Raji (cell line): ENCODE data around the gene TASP1.

Source experiments
- POLR2A ChIP-seq: IDR thresholded peaks from 2 replicates; pipeline ENCODE4 v1.6.1; 2011; ENCODE audit warnings: low read depth, low read length, control low read depth; ENCODE audit not compliant: insufficient read depth

The TASP1 gene

DNA sequence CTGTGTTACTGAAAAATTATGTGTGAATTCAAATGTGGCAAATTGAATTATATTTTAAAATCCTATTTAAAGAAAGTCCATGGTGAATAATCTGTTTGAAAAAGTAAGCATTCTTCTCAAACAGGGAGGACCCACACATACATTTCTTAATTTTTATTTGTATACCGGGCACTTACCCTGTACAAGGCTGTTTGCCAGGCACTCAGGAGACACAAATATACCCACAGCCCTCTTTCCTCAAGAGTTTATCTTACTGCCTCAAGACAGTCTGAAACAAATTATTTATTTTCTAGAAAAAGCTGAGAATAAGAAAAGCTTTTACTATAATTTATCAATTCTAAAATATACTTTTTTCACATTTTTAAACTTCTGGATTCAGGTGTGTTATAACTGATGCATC lies 114.4 kb downstream of the TASP1 start:
- no peak for TF ChIP-seq POLR2A

DNA sequence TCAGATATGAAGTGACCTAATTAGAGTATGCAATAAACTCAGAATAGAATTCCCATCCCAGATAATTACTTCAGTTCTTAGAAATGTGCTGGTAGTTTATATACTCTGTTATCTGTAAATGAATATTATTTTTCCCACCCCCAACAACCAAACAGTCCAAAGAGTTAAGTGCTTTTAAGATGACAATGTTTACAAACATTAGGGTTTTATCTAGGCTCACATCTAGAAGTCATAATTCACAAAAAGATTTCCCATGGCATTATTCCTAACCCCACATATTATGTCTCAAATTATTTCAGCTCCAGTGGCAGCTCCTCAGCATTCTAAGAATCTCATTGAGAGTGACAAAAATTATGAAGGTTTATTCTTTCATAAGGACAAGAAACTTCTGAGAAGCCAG lies 120.9 kb downstream of the TASP1 start:
- no peak for TF ChIP-seq POLR2A

GRCh38 chr20:13515796-13516558 lies 122.8 kb downstream of the TASP1 start:
- no peak for TF ChIP-seq POLR2A

DNA sequence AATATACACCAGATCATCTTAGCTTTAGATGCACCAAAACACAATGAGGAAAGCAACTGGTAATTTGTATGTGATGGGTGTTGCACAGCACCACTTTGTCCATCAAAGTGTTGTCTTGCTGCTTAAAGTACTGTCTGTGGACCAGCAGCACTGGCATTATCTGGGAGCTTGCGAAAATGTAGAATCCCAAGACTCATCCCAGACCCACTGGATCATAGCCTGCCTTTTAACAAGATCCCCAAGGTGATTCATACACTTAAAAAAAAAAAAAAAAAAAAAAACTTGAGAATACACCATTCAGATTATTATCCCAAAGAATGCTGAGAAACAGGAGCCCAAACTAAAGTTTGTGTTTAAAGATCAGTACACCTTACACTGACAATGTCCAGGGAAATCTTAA lies 123.4 kb downstream of the TASP1 start:
- no peak for TF ChIP-seq POLR2A

DNA sequence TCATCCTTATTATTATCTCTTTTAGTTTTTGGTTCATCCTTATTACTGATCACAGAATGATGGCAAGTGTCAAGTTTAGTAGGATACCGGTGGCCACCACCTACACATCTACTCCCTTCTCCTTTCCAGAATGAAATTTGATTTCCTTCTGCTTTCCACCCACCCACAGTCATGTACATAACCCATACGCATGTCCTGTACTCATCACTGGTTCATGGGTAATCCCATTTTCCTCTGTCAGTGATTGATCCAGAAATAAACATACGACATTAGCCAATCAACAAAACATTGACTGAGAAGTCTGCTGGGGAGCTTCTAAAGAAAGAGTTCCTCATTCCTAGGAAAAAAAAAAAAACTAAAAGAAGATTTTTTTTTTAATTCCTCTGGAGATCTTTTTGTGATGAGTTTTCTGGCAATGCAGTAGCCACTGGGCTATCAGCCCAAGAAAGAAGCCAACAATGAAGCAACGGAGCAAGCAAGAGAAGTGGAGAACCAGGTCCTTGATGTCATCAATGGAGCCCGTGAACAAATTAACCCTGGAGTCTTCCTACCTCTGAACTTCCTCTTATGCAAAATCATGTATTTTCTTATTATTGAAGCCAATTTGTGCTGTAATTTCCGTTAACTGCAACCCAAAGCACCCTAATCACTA lies 127.8 kb downstream of the TASP1 start:
- TF ChIP-seq POLR2A, result no peak

DNA sequence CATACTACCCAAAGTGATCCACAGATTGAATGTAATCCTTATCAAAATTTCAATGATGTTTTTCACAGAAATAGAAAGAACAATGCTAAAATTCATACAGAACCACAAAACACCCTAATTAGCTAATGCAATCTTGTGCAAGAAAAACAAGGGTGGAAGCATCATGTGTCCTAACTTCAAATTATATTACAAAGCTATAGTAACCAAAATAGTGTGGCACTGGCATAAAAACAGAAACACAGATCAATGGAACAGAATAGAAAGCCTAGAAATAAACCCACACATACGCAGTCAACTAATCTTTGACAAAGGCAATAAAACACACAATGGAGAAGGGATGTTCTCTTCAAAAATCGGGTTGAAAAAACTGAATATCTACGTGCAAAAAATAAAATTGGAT lies 131.1 kb downstream of the TASP1 start:
- TF ChIP-seq POLR2A, result no peak

DNA sequence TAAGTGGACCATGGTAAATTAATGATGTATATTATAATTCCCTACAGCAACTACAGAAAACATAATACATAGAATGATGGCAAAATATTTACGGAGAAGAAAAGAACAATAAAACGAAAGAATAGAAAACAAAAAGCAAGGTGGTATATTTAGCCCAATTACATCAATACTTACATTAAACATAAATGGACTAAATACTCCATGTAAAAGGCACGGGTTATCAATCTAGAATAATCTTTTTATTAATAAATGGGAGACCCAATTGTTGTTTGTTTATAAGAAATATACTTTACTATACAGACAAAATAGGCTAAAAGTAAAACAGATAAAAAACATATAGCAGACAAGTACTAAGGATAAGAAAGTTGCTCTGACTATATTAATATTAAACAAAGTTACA lies 137.2 kb downstream of the TASP1 start:
- TF ChIP-seq POLR2A, result no peak

- TF ChIP-seq POLR2A, result no peak
Observed at GRCh38 chr20:13494019-13494418, 144.7 kb downstream of the TASP1 start.

DNA sequence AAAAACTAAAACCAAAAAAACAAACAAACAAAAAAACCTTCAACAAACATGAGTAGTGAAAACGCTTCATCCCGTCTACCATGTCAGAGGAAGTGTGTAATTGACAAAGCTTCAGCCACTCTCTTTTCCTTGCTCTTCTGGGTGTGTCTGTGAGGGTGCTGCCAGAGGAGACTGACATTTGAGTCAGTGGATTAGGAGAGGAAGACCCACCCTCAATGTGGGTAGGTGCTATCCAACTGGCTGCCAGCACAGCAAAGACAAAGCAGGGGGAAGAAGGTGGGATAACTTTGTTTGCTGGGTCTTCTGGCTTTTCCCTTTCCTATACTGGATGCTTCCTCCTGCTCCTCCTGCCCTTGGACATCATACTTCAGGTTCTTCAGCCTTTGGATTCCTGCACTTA lies 145.6 kb downstream of the TASP1 start:
- TF ChIP-seq POLR2A, result no peak

DNA sequence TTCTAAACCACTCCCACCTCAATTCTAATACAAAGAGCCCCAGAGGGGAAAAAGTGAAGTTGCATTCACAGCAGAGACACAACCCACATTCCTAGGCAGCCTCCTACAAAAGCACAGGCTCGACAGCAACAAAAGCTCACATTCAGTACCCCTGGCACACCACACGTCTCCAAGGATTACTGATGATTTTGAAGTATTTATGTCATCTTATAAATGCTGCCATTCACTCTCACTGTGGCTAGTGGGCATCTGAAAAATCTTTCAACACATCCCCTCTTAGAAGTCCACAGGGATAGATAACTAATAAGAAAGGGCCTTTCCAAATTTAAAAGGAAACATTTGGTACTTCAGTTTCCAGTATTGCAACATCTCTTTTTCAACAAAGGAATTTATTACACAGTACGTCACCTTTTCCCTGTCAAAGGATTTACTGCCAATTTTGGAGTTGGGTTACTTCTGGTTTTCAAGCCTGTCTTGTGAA lies 146.7 kb downstream of the TASP1 start:
- TF ChIP-seq POLR2A, result no peak

DNA sequence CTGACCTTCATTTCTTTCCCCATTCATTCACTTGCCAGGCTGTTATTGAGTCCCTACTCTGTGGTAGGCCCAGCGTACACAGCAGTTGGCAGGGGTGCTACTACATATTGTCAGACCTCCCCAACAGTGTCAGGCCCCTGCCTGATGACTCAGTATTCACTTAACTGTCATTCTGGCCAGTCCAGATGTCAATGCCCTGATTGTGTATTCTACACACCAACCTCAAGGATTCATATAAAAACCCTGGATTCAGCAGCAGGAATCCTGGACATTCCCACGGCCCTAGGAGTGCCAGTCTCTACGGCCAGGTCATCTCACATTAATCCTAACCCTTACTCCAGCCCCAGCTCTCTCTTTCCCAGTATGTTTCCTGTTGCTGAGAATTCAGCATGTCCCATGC lies 151.5 kb downstream of the TASP1 start:
- no peak for TF ChIP-seq POLR2A

- TF ChIP-seq POLR2A, result no peak
Observed at GRCh38 chr20:13486694-13487093, 152.0 kb downstream of the TASP1 start.

DNA sequence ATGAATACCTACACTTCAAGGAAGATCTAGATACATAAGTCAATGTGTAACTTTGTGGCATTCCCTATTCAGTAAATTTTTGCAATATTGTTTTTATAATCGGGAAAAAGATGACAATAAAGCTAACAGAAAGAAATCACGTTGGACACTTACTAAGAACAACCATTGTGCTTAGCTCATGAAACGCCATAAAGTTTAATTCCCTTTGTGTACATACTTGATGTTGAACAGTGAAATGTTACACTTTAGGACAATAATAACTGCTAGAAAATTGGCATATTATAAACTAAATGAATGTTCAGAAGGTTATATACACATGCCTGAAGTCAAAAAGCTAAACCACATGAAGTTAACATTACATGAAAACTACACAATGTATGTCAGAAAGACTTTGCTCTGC lies 153.2 kb downstream of the TASP1 start:
- TF ChIP-seq POLR2A, result no peak

- no peak for TF ChIP-seq POLR2A
Observed at GRCh38 chr20:13478366-13478765, 160.4 kb downstream of the TASP1 start.

DNA sequence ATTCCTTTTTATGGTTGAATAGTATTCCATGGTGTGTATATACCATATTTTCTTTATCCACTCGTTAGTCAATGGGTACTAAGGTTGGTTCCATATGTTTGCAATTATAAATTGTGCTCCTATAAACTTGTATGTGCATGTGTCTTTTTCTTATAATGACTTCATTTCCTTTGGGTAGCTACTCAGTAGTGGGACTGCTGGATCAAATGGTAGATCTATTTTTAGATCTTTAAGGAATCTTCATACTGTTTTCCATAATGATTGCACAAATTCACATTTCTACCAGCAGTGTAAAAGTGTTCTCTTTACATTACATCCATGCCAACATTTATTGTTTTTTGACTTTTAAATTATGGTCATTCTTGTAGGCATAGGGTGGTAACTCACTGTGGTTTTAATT lies 164.3 kb downstream of the TASP1 start:
- no peak for TF ChIP-seq POLR2A

GRCh38 chr20:13469262-13469661 lies 169.5 kb downstream of the TASP1 start:
- no peak for TF ChIP-seq POLR2A

DNA sequence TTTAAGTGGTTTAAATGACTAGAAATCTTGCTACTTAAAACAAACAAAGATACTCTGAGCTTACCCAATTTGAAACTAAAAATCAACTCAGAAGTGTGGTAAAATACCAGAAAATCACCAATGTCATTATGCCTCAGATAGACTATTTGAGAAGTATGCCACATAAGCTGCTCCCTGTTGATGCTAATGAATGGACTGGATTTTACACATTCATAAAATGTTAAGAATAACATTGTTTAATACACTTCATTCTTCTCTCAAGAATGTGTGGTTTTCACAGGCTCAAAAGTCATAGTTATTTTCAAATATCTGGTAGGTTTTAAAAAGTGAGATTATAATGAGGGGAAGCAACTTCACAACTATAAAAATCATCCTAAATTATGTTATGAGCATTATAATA lies 170.6 kb downstream of the TASP1 start:
- no peak for TF ChIP-seq POLR2A

GRCh38 chr20:13464702-13465101 lies 174.0 kb downstream of the TASP1 start:
- TF ChIP-seq POLR2A, result no peak
